GM18526 (cell line): ENCODE results near the gene USP28.
A peak's percentile ranks its signal among the peaks of the same experiment; 100 is the strongest.

Experiments
- POLR2A ChIP-seq: IDR thresholded peaks from 3 replicates; pipeline ENCODE4 v1.6.1; 2011; ENCODE audit not compliant: insufficient read length; ENCODE audit errors: extremely low read depth

Gene USP28, protein sequence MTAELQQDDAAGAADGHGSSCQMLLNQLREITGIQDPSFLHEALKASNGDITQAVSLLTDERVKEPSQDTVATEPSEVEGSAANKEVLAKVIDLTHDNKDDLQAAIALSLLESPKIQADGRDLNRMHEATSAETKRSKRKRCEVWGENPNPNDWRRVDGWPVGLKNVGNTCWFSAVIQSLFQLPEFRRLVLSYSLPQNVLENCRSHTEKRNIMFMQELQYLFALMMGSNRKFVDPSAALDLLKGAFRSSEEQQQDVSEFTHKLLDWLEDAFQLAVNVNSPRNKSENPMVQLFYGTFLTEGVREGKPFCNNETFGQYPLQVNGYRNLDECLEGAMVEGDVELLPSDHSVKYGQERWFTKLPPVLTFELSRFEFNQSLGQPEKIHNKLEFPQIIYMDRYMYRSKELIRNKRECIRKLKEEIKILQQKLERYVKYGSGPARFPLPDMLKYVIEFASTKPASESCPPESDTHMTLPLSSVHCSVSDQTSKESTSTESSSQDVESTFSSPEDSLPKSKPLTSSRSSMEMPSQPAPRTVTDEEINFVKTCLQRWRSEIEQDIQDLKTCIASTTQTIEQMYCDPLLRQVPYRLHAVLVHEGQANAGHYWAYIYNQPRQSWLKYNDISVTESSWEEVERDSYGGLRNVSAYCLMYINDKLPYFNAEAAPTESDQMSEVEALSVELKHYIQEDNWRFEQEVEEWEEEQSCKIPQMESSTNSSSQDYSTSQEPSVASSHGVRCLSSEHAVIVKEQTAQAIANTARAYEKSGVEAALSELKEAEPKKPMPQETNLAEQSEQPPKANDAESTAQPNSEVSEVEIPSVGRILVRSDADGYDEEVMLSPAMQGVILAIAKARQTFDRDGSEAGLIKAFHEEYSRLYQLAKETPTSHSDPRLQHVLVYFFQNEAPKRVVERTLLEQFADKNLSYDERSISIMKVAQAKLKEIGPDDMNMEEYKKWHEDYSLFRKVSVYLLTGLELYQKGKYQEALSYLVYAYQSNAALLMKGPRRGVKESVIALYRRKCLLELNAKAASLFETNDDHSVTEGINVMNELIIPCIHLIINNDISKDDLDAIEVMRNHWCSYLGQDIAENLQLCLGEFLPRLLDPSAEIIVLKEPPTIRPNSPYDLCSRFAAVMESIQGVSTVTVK

DNA sequence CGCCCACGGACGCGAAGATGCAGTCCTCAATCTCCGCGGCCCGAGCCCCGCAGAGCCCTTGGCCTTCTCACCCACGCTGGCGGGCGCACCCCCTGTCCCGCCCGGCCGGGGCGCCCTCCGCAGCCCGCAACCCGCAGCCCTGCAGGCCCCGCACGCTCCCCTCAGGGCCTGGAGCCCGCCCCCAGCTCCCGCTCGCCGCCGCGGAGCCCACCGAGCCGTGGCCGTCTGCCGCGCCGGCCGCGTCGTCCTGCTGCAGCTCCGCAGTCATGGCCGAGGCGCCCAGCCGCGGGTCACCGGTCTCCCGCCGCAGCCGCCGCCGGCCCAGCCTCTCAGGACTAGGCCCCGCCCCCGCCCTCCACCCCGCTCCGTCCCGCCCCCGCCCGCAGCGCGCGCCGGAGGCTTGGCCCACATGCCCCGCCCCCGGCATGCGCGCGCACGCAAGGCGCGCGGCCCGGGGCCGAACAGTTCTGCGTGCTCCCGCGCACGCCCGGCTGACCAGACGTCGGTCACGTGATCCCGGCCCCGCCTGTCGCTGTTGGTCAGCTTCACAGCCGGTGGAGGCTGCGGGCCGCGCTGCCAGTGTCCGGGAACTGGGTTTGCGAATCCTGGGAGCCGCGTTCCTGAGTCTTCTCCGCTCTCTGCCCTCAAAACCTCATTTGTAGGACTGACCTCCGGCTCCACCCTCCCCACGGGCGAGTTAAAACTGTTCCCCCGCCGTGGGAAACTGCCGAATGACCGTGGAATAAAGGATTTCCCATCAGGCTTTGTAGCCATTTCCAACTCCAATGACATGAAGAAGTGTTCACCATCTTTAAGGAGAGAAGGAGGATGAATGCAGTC, at the start of gene USP28:
Gene USP28, minus strand, starts transcription at position 339 of the 840 bp plus-strand sequence. Its CDS starts 71 bp downstream, at position 268.
- TF ChIP-seq POLR2A, result peak; percentile 97

- TF ChIP-seq POLR2A, result no peak
Observed at GRCh38 chr11:113923572-113923971, 48.2 kb upstream of the USP28 start.

- TF ChIP-seq POLR2A, result no peak
Observed at GRCh38 chr11:113908098-113908497, 32.7 kb upstream of the USP28 start.

DNA sequence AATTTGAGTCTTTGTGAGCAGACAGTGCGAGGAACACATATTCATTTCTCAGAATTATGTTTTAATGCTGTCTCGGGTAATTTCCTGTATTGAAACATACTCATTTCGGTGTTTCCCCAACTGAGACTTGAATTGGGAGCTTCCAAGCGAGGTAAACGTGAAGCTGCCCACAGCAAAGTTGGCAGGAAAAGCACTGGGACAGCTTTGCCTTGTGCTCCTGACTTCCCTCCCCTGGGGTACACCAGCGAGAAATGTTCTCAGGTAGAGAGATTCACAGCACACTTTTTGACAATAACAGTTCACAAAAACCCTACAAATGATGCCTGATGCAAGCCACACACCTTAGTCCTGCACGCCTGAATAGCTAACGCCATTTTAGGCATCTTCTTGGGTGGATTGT, 32.3 kb upstream of the USP28 start:
- TF ChIP-seq POLR2A, result no peak

DNA sequence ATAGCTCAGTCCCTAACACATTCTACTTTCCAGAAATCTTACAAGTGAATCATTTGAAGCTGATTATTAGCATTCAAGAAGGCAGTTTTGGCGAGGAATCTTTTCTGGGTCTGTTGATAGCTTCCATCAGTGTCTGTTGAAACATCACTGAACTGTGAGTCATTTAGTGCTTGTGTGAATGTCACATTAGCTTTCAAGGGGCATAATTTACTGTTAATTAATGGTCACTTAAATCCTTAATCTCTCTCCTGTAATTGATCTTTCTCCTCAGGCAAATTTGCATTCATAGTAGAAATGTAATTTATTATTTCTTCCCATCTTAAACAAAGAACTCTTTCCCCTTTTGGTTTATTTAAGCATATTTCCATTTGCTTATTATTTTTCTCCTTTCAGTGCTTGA, 31.8 kb upstream of the USP28 start:
- TF ChIP-seq POLR2A, result no peak

- TF ChIP-seq POLR2A, result no peak
Observed at GRCh38 chr11:113906516-113906915, 31.1 kb upstream of the USP28 start.

DNA sequence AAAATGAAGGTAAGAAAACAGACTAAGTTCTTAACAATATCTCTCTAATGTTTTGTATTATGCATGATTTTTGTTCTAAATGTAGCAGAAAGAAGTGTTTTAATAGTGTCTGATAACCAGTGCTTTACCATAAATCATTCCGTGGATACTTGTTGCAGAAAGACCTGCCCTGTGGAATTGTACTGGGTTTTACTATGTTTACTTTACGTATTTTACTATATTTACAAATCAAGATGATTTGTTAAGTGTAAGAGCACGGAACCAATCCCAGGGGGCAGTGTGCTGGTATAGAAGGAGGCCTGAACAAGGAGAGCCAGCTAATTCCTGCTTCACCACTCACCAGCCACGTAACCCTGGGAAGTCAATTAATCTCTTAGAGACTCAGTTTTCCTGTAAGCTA, 30.7 kb upstream of the USP28 start:
- TF ChIP-seq POLR2A, result no peak

GRCh38 chr11:113904379-113905101, 29.2 kb upstream of the USP28 start, which contains the start of gene HTR3B:
Gene HTR3B, plus strand, starts transcription at chr11:113904796. Its CDS starts 138 bp downstream, at chr11:113904934.
- no peak for TF ChIP-seq POLR2A

DNA sequence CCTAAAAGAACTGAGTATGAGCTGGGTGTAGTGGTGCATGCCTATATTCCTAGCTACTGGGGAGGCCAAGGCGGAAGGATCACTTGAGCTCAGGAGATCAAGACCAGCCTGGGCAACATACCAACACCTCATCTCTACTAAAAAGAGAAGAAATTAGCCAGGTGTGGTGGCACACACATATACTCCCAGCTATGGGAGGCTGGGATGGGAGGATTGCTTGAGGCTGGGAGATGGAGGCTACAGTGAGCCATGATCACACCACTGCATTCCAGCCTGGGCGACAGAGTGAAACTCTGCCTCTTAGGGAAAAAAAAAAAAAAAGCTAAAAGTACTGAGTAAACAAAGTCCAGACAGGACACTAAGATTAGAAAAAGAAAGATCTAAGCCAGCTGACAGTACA, 25.8 kb upstream of the USP28 start:
- TF ChIP-seq POLR2A, result no peak

DNA sequence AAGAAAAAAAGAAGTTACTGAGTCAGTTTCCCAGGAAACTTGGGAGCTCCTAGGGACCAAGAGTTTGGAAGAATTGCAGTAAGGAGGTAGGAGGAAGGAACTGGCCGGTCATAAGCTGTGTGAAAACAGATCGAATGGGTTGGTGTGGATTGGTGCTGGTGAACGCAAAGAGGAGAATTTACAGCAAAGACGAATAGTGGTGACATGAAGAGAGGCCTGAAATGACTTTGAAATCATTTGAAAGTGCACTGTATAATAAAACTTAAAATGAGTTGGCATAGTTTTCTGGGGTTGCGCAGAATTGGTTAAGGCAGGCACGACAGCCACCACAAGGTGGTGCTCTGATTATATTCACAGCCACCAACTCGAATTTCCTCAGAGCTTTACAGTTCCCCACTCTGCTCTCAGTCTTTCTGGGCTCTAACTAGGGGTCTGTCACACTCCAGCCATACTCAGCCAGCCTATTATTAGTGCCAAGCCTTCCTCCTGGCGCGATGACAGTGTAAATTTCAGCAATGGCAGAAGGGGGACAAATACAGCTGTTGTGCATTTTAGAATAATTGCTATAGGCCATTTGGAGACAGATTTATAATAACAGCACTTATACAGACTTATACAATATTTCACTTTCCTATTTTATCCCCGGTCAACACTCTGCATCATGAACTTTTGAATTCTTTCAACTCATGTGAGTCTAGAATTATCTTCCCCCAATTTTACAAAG, 20.9 kb upstream of the USP28 start:
- no peak for TF ChIP-seq POLR2A

DNA sequence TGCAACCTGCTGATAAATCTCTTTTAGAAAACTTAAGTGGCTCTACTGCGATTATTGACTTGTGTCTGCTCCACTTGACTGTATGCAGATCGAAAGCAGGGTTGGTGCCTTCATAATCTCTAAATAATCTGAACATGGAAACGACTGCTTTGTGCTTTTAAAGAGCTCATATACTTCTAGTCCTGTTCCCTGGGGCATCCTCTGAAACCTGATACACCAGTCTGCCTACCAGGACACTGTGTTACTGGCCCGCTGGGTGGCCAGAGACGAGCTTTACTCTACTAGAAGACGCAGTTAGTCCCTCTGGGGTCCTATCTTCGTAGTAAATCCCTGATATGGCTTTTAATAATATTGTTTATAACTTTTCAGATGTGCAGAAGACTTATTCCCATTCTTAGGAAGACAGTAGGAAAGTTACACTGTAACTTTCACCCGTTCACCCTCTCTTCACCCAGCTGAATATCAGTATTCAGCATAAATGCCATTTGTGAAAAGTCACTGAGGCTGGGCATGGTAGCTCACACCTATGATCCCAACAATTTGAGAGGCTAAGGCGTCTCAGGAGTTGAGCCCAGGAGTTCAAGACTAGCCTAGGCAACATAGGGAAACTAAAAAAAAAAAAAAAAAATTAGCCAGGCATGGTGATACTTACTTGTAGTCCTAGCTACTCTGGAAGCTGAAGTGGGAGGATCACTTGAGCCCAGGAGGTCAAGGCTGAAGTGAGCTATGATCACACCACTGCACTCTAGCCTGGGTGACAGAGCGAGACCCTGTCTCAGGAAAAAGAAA, 20.2 kb upstream of the USP28 start:
- no peak for TF ChIP-seq POLR2A

DNA sequence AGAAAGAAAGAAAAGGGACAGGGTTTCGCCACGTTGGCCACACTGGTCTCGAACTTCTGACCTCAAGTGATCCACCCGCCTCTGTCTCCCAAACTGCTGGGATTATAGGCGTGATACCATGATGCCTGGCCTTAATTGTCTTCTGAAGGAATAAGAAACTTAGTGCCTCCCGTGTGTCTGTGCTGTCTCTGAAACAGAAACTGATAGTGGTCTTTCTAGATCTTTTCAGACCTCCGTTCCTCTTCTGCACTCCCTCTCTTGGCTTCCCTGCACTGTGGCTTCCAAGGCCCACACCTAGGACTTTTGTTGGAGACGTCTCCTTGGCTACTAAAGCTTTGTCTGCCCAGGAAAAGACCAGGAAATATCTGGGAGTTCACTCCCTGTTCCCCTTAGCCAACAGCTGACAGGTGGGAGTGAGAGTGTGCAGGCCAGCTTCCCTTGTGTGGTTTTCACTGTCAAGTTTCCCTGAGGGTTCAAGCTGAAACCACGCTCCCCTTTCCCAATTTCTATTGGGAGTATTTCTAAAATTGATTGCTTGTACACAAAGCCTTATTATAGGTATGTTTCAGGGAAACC, 19.1 kb upstream of the USP28 start:
- TF ChIP-seq POLR2A, result no peak
